OCI-LY1 (cell line): ENCODE results near the gene METTL22.

Experiments
- EZH2 ChIP-seq: fragments of 200-600 bp; sonication (generic), shearing (Covaris generic); IDR thresholded peaks from 2 replicates; pipeline ENCODE4 v1.8.0; 2017; ENCODE audit warnings: borderline replicate concordance, mixed run types, mild to moderate bottlenecking, antibody characterized with exemption, low read length, moderate library complexity, mixed read lengths
- TF ChIP-seq, protein P1 (sequence below): fragments of 200-600 bp; sonication (generic), shearing (Covaris generic); IDR thresholded peaks from 2 replicates; pipeline ENCODE4 v1.5.1; 2017; ENCODE audit warnings: mild to moderate bottlenecking, antibody characterized with exemption, low read length, moderate library complexity, mixed read lengths

DNA sequence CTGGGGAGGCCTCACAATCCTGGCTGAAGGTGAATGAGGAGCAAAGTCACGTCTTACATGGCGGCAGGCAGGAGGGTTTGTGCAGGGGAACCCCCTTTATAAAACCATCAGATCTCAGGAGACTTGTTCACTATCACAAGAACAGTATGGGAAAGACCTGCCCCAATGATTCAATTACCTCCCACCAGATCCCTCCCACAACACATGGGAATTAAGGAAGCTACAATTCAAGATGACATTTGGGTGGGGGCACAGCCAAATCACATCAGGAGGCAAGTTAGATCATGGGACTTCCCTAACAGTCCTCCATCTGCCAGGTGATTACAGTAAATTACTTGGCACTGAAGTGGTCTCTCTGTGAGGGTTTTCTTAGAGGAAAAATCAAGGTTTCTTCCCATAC is 36.5 kb upstream of the METTL22 start:
- TF ChIP-seq EZH2: no peak
- TF ChIP-seq, protein P1, sequence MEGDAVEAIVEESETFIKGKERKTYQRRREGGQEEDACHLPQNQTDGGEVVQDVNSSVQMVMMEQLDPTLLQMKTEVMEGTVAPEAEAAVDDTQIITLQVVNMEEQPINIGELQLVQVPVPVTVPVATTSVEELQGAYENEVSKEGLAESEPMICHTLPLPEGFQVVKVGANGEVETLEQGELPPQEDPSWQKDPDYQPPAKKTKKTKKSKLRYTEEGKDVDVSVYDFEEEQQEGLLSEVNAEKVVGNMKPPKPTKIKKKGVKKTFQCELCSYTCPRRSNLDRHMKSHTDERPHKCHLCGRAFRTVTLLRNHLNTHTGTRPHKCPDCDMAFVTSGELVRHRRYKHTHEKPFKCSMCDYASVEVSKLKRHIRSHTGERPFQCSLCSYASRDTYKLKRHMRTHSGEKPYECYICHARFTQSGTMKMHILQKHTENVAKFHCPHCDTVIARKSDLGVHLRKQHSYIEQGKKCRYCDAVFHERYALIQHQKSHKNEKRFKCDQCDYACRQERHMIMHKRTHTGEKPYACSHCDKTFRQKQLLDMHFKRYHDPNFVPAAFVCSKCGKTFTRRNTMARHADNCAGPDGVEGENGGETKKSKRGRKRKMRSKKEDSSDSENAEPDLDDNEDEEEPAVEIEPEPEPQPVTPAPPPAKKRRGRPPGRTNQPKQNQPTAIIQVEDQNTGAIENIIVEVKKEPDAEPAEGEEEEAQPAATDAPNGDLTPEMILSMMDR: no peak
